ENCODE results near the gene DHODH.

- no peak for TF ChIP-seq POLR2A (IDR thresholded peaks at IDR 0.05)
- no peak for TF ChIP-seq CTCF (IDR thresholded peaks at IDR 0.05 in 8 of 11, conservative IDR thresholded peaks at IDR 0.05 in 3 of 11)
- TF ChIP-seq POLR2AphosphoS5 (IDR thresholded peaks at IDR 0.05): no peak
Observed at GRCh38 chr16:71969353-71969752, 39.2 kb upstream of the DHODH start.
